Effector memory CD4-positive, alpha-beta T cell (primary cell): Measurements from ENCODE around the gene XCL1.

Experiments used
- DNase-seq, 3 donors: peaks; one replicate each; pipeline ENCODE4 v3.0.0-alpha.2; 2020
- H3K27ac ChIP-seq: 2 replicates; pipeline ENCODE4 v1.7.0; 2013; ENCODE audit warnings: mild to moderate bottlenecking, low read length, moderate library complexity; ENCODE audit not compliant: insufficient read depth, poor library complexity, severe bottlenecking
- H3K27me3 ChIP-seq: replicated peaks from 2 replicates; pipeline ENCODE4 v1.7.0; 2013; ENCODE audit warnings: mild to moderate bottlenecking, low read length; ENCODE audit not compliant: insufficient read depth, control insufficient read depth, poor library complexity, severe bottlenecking
- H3K36me3 ChIP-seq: 2 replicates; pipeline ENCODE4 v1.7.0; 2013; ENCODE audit warnings: mild to moderate bottlenecking, low read length, moderate library complexity; ENCODE audit not compliant: control insufficient read depth, insufficient read depth
- H3K4me1 ChIP-seq: 2 replicates; pipeline ENCODE4 v1.7.0; 2013; ENCODE audit warnings: low read length, mild to moderate bottlenecking; ENCODE audit not compliant: control insufficient read depth, insufficient read depth, poor library complexity, severe bottlenecking
- H3K4me3 ChIP-seq: 2 replicates; pipeline ENCODE4 v1.7.0; 2013; ENCODE audit warnings: low read length, low read depth, mild to moderate bottlenecking; ENCODE audit not compliant: insufficient read depth, poor library complexity, severe bottlenecking
- H3K9me3 ChIP-seq: 2 replicates; pipeline ENCODE4 v1.7.0; 2013; ENCODE audit warnings: mild to moderate bottlenecking, low read length, moderate library complexity; ENCODE audit not compliant: control insufficient read depth

The XCL1 gene

GRCh38 chr1:168550971-168551370, 25.4 kb upstream of the XCL1 start:
- H3K36me3 ChIP-seq, result no peaks in the 10 kb centered on the region
- no peaks in the 10 kb centered on the region for H3K9me3 ChIP-seq
- no peak overlapping the region for H3K4me3 ChIP-seq
- H3K4me1 ChIP-seq, result no peaks in the 10 kb centered on the region
- DNase-seq, result no peak
- no peaks in the 10 kb centered on the region for H3K27me3 ChIP-seq
- no peak overlapping the region for H3K27ac ChIP-seq

- no peaks in the 10 kb centered on the region for H3K4me1 ChIP-seq
- no peak for DNase-seq
- no peaks in the 10 kb centered on the region for H3K9me3 ChIP-seq
Observed at GRCh38 chr1:168551688-168552087, 24.7 kb upstream of the XCL1 start.

DNA sequence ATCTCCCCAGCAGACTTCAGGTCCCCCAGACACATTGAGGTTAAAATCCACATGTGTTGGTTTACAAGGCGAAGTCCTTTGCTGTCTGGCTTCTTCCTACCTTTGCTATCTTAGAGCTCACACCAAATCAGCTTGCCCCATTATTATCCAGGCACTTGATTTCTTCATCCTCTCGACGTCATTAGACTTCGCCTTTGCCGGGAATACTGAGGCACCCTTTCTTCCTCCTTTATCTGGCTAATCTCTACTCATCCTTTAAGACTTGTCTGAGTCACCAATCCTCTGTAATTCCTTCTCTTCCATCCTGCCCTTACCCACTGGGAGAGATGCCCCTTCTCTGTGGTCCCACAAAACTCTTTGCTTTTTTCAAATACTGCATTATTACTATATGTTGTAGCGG, 23.4 kb upstream of the XCL1 start:
- no peak overlapping the region for H3K27ac ChIP-seq
- no peak for DNase-seq
- H3K36me3 ChIP-seq, result no peaks in the 10 kb centered on the region
- H3K4me3 ChIP-seq, result no peak overlapping the region
- no peaks in the 10 kb centered on the region for H3K4me1 ChIP-seq
- H3K27me3 ChIP-seq, result no peaks in the 10 kb centered on the region
- H3K9me3 ChIP-seq, result no peaks in the 10 kb centered on the region

More at GRCh38 chr1:168551688-168552087, 24.7 kb upstream of the XCL1 start:
- Histone ChIP-seq H3K27me3 (no peaks in the 10 kb centered on the region), H3K4me3 (no peak overlapping the region), H3K36me3 (no peaks in the 10 kb centered on the region), H3K27ac (no peak overlapping the region)

- H3K9me3 ChIP-seq, result no peaks in the 10 kb centered on the region
- no peak overlapping the region for H3K4me3 ChIP-seq
- H3K4me1 ChIP-seq, result no peaks in the 10 kb centered on the region
- DNase-seq, result no peak
- no peaks in the 10 kb centered on the region for H3K36me3 ChIP-seq
- H3K27ac ChIP-seq, result no peak overlapping the region
- no peaks in the 10 kb centered on the region for H3K27me3 ChIP-seq
Observed at GRCh38 chr1:168553680-168554553, 22.5 kb upstream of the XCL1 start.

- Histone ChIP-seq H3K27me3 (no peaks in the 10 kb centered on the region), H3K27ac (no peak overlapping the region), H3K36me3 (no peaks in the 10 kb centered on the region), H3K4me3 (no peak overlapping the region), H3K9me3 (no peaks in the 10 kb centered on the region), H3K4me1 (no peaks in the 10 kb centered on the region)
- no peak for DNase-seq
Observed at GRCh38 chr1:168554603-168555483, 21.6 kb upstream of the XCL1 start.

GRCh38 chr1:168555508-168556046, 20.8 kb upstream of the XCL1 start:
- no peaks in the 10 kb centered on the region for H3K4me1 ChIP-seq

GRCh38 chr1:168556647-168557046, 19.8 kb upstream of the XCL1 start:
- DNase-seq, result no peak
- H3K27ac ChIP-seq, result no peak overlapping the region
- no peaks in the 10 kb centered on the region for H3K9me3 ChIP-seq
- H3K4me3 ChIP-seq, result no peak overlapping the region
- no peaks in the 10 kb centered on the region for H3K36me3 ChIP-seq
- no peaks in the 10 kb centered on the region for H3K4me1 ChIP-seq
- no peaks in the 10 kb centered on the region for H3K27me3 ChIP-seq

More at GRCh38 chr1:168555508-168556046, 20.8 kb upstream of the XCL1 start:
- H3K9me3 ChIP-seq, result no peaks in the 10 kb centered on the region
- no peaks in the 10 kb centered on the region for H3K36me3 ChIP-seq
- no peak overlapping the region for H3K4me3 ChIP-seq
- H3K27ac ChIP-seq, result no peak overlapping the region
- no peak for DNase-seq
- no peaks in the 10 kb centered on the region for H3K27me3 ChIP-seq

DNA sequence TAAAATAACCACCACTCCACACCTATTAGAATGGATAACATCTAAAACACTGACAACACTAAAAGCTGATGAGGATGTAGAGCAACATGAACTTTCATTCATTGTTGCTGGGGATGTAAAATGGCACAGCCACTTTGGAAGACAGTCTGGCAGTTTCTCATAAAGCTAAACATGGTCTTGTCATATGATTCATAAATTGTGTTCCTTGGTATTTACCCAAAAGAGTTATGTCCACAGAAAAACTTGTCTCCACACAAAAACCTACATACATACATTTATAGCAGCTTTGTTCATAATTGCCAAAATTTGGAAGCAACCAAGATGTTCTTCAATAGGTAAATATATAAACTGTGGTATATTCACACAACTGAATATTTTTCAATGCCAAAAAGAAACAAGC, 16.0 kb upstream of the XCL1 start:
- DNase-seq, result no peak
- H3K36me3 ChIP-seq, result no peaks in the 10 kb centered on the region
- no peak overlapping the region for H3K27ac ChIP-seq
- no peaks in the 10 kb centered on the region for H3K4me1 ChIP-seq
- no peak overlapping the region for H3K4me3 ChIP-seq
- no peaks in the 10 kb centered on the region for H3K27me3 ChIP-seq
- no peaks in the 10 kb centered on the region for H3K9me3 ChIP-seq

GRCh38 chr1:168561989-168562388, 14.4 kb upstream of the XCL1 start:
- DNase-seq, result no peak
- no peak overlapping the region for H3K4me3 ChIP-seq
- no peak overlapping the region for H3K27ac ChIP-seq
- H3K4me1 ChIP-seq, result no peaks in the 10 kb centered on the region
- no peaks in the 10 kb centered on the region for H3K9me3 ChIP-seq
- no peaks in the 10 kb centered on the region for H3K27me3 ChIP-seq
- no peaks in the 10 kb centered on the region for H3K36me3 ChIP-seq

- no peaks in the 10 kb centered on the region for H3K36me3 ChIP-seq
- H3K4me3 ChIP-seq, result no peak overlapping the region
- H3K27ac ChIP-seq, result no peak overlapping the region
- no peaks in the 10 kb centered on the region for H3K4me1 ChIP-seq
- no peaks in the 10 kb centered on the region for H3K9me3 ChIP-seq
- no peaks in the 10 kb centered on the region for H3K27me3 ChIP-seq
- no peak for DNase-seq
Observed at GRCh38 chr1:168565825-168566224, 10.6 kb upstream of the XCL1 start.
